Type B pancreatic cell (in vitro differentiated cells): ENCODE data around the gene WFIKKN1. TPM values are rescaled to one million over a fixed set of nuclear protein-coding genes. Genes with fewer than 3 reads are reported as not detected.

Experiments used
- DNase-seq: peaks from one replicate; pipeline ENCODE4 v3.0.0; 2021; ENCODE audit warnings: mixed read lengths; ENCODE audit not compliant: unreplicated experiment; ENCODE audit errors: extremely low spot score
- H3K27ac Mint-ChIP-seq: 2 replicates; pipeline ENCODE4 v1.8.0; 2021; ENCODE audit warnings: mild to moderate bottlenecking, mixed read lengths
- H3K27me3 Mint-ChIP-seq: 2 replicates; pipeline ENCODE4 v1.8.0; 2021; ENCODE audit warnings: mixed read lengths
- H3K36me3 Mint-ChIP-seq: 2 replicates; pipeline ENCODE4 v1.8.0; 2021; ENCODE audit warnings: mixed read lengths
- H3K4me1 Mint-ChIP-seq: one replicate; pipeline ENCODE4 v1.8.0; 2021; ENCODE audit warnings: mixed read lengths; ENCODE audit not compliant: unreplicated experiment
- H3K4me3 Mint-ChIP-seq: 2 replicates; pipeline ENCODE4 v1.8.0; 2021; ENCODE audit warnings: mild to moderate bottlenecking, mixed read lengths
- H3K9me3 Mint-ChIP-seq: 2 replicates; pipeline ENCODE4 v1.8.0; 2021; ENCODE audit warnings: mixed read lengths
- CTCF ChIP-seq: fragments of 200-600 bp; sonication (generic); conservative IDR thresholded peaks from 2 replicates; pipeline ENCODE4 v1.5.0; 2021; ENCODE audit warnings: antibody characterized with exemption, mild to moderate bottlenecking
- total RNA-seq: library from RNA; stranded (reverse); gene quantifications from 2 replicates; pipeline ENCODE4 v1.2.1, GENCODE V29; 2021; ENCODE audit warnings: low replicate concordance

Gene WFIKKN1
- total RNA-seq, 1 donor from 2014 or later, result 9.0 TPM

- H3K4me1 Mint-ChIP-seq, result peaks cover 11% of the 10 kb centered on the region
- H3K9me3 Mint-ChIP-seq, result no peaks in the 10 kb centered on the region
- no peaks in the 10 kb centered on the region for H3K36me3 Mint-ChIP-seq
- no peak for DNase-seq
- H3K4me3 Mint-ChIP-seq, result no peak overlapping the region
- H3K27me3 Mint-ChIP-seq, result no peaks in the 10 kb centered on the region
- H3K27ac Mint-ChIP-seq, result peak overlapping the region; percentile 31
- no peak for TF ChIP-seq CTCF
These were observed 45.4 kb upstream of the WFIKKN1 start for GRCh38 chr16:585351-585750.

DNA sequence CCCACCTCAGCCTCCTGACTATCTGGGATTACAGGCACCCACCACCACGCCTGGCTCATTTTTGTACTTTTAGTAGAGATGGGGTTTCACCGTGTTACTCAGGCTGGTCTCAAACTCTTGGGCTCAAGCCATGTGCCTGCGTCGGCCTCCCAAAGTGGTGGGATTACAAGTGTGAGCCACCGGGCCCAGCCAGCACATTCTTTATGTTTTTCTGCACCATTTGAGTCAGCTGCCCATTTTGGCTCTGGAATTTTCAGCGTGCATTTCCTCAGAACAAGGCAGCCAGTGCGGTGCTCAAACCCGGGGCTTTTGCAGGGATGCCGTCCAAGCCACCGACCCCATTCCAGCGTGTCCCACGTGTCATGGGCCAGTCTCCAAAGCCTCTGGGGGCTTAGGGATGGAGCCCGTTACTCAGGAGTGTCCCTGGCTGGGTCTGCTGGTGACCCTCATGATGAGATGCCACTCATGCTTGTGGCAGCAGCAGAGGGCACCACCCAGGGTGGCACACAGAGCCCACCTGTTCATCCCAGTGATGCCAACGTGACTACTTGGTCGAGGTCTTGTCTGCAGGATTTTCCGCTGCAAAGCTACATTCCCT lies 44.6 kb upstream of the WFIKKN1 start:
- H3K27me3 Mint-ChIP-seq, result no peaks in the 10 kb centered on the region
- peaks cover 4% of the 10 kb centered on the region for H3K36me3 Mint-ChIP-seq
- no peak overlapping the region for H3K4me3 Mint-ChIP-seq
- H3K27ac Mint-ChIP-seq, result no peak overlapping the region
- DNase-seq, result no peak
- TF ChIP-seq CTCF, result no peak
- no peaks in the 10 kb centered on the region for H3K9me3 Mint-ChIP-seq
- H3K4me1 Mint-ChIP-seq, result peaks cover 17% of the 10 kb centered on the region

DNA sequence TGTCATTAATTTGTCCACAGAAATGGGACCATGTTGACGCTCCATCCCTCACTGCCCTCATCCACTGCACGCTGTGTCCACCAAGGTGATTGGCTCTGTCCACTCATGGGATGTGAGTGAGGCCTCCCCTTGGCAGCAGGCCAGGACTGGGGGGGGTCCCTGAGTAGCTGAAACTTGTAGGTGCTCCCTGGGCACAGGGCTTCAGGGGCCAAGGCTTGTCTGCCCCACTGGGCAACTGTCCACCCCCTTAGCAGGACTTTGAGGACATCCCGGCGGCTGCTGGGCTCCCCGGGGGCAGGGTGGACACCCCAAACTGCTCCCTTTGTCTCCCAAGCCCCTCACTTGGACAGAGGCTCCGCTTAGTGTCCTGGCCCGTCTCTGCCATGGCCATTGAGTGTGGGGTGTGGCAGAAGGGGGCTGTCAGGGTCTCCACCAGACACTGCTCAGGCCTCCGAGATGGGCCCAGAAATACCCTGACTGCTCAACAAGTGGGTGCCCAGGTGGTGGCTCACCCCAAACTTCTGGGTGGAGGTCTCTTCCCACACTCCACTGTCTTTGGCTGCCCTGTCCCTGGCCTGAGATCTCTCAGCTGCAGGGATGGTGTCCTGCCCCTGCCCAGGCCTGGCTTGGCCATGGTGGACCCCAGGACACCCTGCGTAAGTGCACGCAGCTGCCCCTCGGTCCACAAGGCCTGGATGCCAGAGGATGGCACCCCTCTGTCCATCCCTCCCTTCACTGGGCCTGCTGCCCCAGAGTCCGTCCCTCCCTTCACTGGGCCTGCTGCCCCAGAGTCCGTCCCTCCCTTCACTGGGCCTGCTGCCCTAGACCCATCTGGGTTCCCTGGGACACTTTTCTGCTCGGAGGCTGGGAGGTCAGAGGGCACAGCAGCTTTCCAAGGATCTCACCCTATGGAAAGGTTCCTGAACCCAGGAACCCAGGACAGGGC lies 43.9 kb upstream of the WFIKKN1 start:
- DNase-seq, result no peak
- no peak for TF ChIP-seq CTCF
- peak overlapping the region; percentile 86 for H3K4me3 Mint-ChIP-seq
- H3K27me3 Mint-ChIP-seq, result no peaks in the 10 kb centered on the region
- no peaks in the 10 kb centered on the region for H3K9me3 Mint-ChIP-seq
- peak overlapping the region; percentile 84 for H3K27ac Mint-ChIP-seq
- peaks cover 20% of the 10 kb centered on the region for H3K4me1 Mint-ChIP-seq
- peaks cover 4% of the 10 kb centered on the region for H3K36me3 Mint-ChIP-seq

GRCh38 chr16:588639-588888 lies 42.2 kb upstream of the WFIKKN1 start:
- peaks cover 4% of the 10 kb centered on the region for H3K36me3 Mint-ChIP-seq
- H3K9me3 Mint-ChIP-seq, result no peaks in the 10 kb centered on the region
- H3K27me3 Mint-ChIP-seq, result no peaks in the 10 kb centered on the region
- DNase-seq, result no peak
- peak overlapping the region; percentile 99 for H3K27ac Mint-ChIP-seq
- peaks cover 28% of the 10 kb centered on the region for H3K4me1 Mint-ChIP-seq
- H3K4me3 Mint-ChIP-seq, result peak overlapping the region; percentile 96
- TF ChIP-seq CTCF, result no peak

- peak overlapping the region; percentile 99 for H3K27ac Mint-ChIP-seq
- peaks cover 31% of the 10 kb centered on the region for H3K4me1 Mint-ChIP-seq
- peak; percentile 99 for DNase-seq
- no peaks in the 10 kb centered on the region for H3K27me3 Mint-ChIP-seq
- H3K36me3 Mint-ChIP-seq, result peaks cover 4% of the 10 kb centered on the region
- no peaks in the 10 kb centered on the region for H3K9me3 Mint-ChIP-seq
- H3K4me3 Mint-ChIP-seq, result peak overlapping the region; percentile 98
- TF ChIP-seq CTCF, result no peak
These were observed 41.7 kb upstream of the WFIKKN1 start for GRCh38 chr16:588889-589657.
